Upper lobe of left lung (tissue), 6 donors: ENCODE results near the gene FAXC. TPM values are rescaled to one million over a fixed set of nuclear protein-coding genes. Genes with fewer than 3 reads are reported as not detected.
"Not testable (repeated sequence)": the region's sequence is repeated elsewhere in the genome, so short reads cannot be mapped to it uniquely, and the experiment has no call there.

Experiments used
- ATAC-seq, 2 donors: fragments of 200-7000 bp; cut with Tn5 transposase; one replicate each; pipeline ENCODE4 v1.9.1; 2022; ENCODE audit warnings: mild to moderate bottlenecking in 2 of 2, moderate library complexity in 2 of 2; ENCODE audit not compliant: low FRiP score in 2 of 2
- DNase-seq, 2 donors: peaks; one replicate each; pipeline ENCODE4 v3.0.0-alpha.2; 2019 to 2020
- H3K27ac ChIP-seq, 4 donors: fragments of 200-600 bp; sonication (generic); one replicate each; pipeline ENCODE4 v1.5.1; 2016 to 2019
- H3K27me3 ChIP-seq, 4 donors: fragments of 200-600 bp; sonication (generic); one replicate each; pipeline ENCODE4 v1.5.1; 2017 to 2019
- H3K36me3 ChIP-seq, 4 donors: fragments of 200-600 bp; sonication (generic); one replicate each; pipeline ENCODE4 v1.5.1; 2016 to 2019
- H3K4me1 ChIP-seq, 4 donors: fragments of 200-600 bp; sonication (generic); one replicate each; pipeline ENCODE4 v1.5.1; 2018 to 2019
- H3K4me3 ChIP-seq, 4 donors: fragments of 200-600 bp; sonication (generic); one replicate each; pipeline ENCODE4 v1.5.1; 2017 to 2019; ENCODE audit warnings: mild to moderate bottlenecking in 2 of 4, moderate library complexity in 1 of 4
- H3K9me3 ChIP-seq, 4 donors: fragments of 200-600 bp; sonication (generic); one replicate each; pipeline ENCODE4 v1.5.1; 2018 to 2019
- EP300 ChIP-seq, 4 donors: sonication (generic); formaldehyde crosslinking; IDR thresholded peaks; one replicate each; pipeline ENCODE4 v1.5.1; 2017; ENCODE audit warnings: antibody characterized with exemption in 4 of 4, control low read depth in 2 of 4
- POLR2A ChIP-seq, 4 donors: fragments of 450-650 bp; IDR thresholded peaks; one replicate each; pipeline ENCODE4 v1.5.1; 2016 to 2017; ENCODE audit warnings: antibody characterized with exemption in 4 of 4, mild to moderate bottlenecking in 2 of 4
- POLR2AphosphoS5 ChIP-seq, 2 donors: sonication (generic); formaldehyde crosslinking; IDR thresholded peaks; one replicate each; pipeline ENCODE4 v1.5.1; 2017; ENCODE audit warnings: antibody characterized with exemption in 2 of 2
- WGBS, 2 donors: methylation state at CpG; one replicate each; pipeline ENCODE4 v1.1.5; 2017 to 2018; 5-methylcytosine and 5-hydroxymethylcytosine counted together
- total RNA-seq, 6 donors: library from RNA; depleted of rRNA in 4 of 6; stranded (reverse); fragments of >200 nt in 4 of 6; gene quantifications; one replicate each; pipeline versions ENCODE4 v1.1.0 to v1.2.1, GENCODE V29; 2016 to 2021
- TF ChIP-seq, protein P1 (sequence below), 6 experiments: fragments of 450-650 bp in 4 of 6; fragments of 200-600 bp in 2 of 6; sonication (generic) in 2 of 6; IDR thresholded peaks; one replicate each; pipeline ENCODE4 v1.5.1; 2016 to 2019; ENCODE audit warnings: antibody characterized with exemption in 6 of 6
- donor health status: DM: no; HTN: no; CAD: no; lungs with moderate emphysema.
- donor health status: DM: no; HTN: yes; CAD: no; lungs with severe emphysema.

Gene FAXC
- total RNA-seq, 6 donors from 2014 or later = 2.2 to 12.1 (median 8.1) TPM

DNA sequence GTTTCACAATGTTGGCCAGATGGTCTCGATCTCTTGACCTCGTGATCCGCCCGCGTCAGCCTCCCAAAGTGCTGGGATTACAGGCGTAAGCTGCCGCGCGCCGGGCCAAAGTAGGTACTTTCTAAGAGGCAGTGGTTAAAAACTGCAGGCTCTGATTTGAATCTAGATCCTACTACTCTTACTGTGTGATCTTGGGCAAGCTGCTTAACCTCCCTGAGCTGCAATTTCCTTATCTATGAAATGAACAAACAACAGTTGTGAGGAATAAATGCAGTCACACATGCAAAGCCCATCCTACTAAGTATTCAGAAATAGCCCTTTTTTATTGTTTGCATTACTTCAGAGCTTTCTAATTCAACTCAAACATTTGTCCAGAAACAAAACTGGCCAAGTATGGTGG lies 2.9 kb downstream of the FAXC start:
- Histone ChIP-seq H3K4me1 (peaks cover 5 to 19% (median 9%) of the 10 kb centered on the region in 4 donors), H3K9me3 (no peaks in the 10 kb centered on the region), H3K27me3 (peaks cover 0 to 15% (median 3%) of the 10 kb centered on the region in 4 donors), H3K36me3 (no peaks in the 10 kb centered on the region), H3K27ac (no peak overlapping the region), H3K4me3 (no peak overlapping the region)
- TF ChIP-seq, protein P1, sequence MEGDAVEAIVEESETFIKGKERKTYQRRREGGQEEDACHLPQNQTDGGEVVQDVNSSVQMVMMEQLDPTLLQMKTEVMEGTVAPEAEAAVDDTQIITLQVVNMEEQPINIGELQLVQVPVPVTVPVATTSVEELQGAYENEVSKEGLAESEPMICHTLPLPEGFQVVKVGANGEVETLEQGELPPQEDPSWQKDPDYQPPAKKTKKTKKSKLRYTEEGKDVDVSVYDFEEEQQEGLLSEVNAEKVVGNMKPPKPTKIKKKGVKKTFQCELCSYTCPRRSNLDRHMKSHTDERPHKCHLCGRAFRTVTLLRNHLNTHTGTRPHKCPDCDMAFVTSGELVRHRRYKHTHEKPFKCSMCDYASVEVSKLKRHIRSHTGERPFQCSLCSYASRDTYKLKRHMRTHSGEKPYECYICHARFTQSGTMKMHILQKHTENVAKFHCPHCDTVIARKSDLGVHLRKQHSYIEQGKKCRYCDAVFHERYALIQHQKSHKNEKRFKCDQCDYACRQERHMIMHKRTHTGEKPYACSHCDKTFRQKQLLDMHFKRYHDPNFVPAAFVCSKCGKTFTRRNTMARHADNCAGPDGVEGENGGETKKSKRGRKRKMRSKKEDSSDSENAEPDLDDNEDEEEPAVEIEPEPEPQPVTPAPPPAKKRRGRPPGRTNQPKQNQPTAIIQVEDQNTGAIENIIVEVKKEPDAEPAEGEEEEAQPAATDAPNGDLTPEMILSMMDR (IDR thresholded peaks at IDR 0.05) = no peak
- TF ChIP-seq EP300 (IDR thresholded peaks at IDR 0.05) (no peak), POLR2AphosphoS5 (IDR thresholded peaks at IDR 0.05) (no peak), POLR2A (IDR thresholded peaks at IDR 0.05) (no peak)
- WGBS, 2 donors = 85 to 91% methylated on average over 10 of the region's 10 CpGs
- no peak for ATAC-seq
- peak in 1 of 2 donors; percentile 23 for DNase-seq

DNA sequence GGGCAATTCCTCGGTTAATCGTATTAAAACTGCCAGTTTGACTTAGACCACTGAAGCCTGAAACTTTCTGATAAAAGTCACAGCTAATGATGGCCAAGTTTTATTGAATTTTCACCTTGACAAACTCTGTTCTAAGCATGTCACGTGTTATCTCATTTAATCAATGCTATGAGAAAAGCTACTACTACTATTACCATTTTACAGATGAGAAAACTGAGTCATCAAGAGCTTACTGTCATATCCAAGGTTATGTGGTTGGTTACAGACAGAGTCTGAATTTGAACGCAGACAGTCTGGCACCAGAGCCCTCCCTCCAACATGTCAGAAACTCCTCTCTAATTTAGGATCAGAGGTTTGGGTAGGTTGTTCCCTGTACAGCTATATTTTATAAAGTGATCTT lies 4.3 kb downstream of the FAXC start:
- Histone ChIP-seq H3K27ac (no peak overlapping the region), H3K4me3 (no peak overlapping the region), H3K9me3 (no peaks in the 10 kb centered on the region), H3K36me3 (no peaks in the 10 kb centered on the region), H3K27me3 (peaks cover 0 to 15% (median 3%) of the 10 kb centered on the region in 4 donors), H3K4me1 (peaks cover 5 to 13% (median 9%) of the 10 kb centered on the region in 4 donors)
- 89 to 97% methylated on average over 4 of the region's 4 CpGs for WGBS, 2 donors
- ATAC-seq (no peak), DNase-seq (no peak)
- TF ChIP-seq POLR2A (IDR thresholded peaks at IDR 0.05) = no peak
- TF ChIP-seq, protein P1 (IDR thresholded peaks at IDR 0.05) = no peak
- no peak for TF ChIP-seq POLR2AphosphoS5 (IDR thresholded peaks at IDR 0.05)
- no peak for TF ChIP-seq EP300 (IDR thresholded peaks at IDR 0.05)

DNA sequence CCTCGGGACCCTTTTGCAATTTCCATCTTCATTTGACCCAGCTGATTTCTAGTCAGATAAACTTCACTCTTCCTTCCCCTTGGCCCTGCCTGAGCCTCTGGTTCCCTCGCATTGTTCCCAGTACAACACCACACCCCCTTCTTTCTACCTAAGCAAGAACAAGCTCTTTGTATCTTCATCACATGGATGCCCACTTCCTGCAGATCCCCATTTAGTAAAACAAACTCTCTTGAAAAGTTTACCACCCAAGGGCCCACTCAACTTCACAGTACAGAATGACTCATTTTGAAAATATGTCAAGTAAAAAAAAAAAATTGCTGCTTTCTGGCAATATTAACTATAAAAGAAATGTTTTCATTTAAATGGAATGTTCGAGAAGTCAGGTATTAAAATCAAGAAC lies 5.2 kb downstream of the FAXC start:
- ATAC-seq (peak in 1 of 2 donors; percentile 39), DNase-seq (no peak)
- H3K27ac ChIP-seq = no peak overlapping the region
- H3K36me3 ChIP-seq = no peaks in the 10 kb centered on the region
- H3K4me1 ChIP-seq = peaks cover 4 to 5% (median 5%) of the 10 kb centered on the region in 4 donors
- 20 to 40% methylated on average over 3 of the region's 3 CpGs for WGBS, 2 donors
- TF ChIP-seq POLR2AphosphoS5 (IDR thresholded peaks at IDR 0.05) (no peak), POLR2A (IDR thresholded peaks at IDR 0.05) (no peak), EP300 (IDR thresholded peaks at IDR 0.05) (no peak)
- TF ChIP-seq, protein P1 (IDR thresholded peaks at IDR 0.05) = no peak
- H3K9me3 ChIP-seq = no peaks in the 10 kb centered on the region
- H3K4me3 ChIP-seq = no peak overlapping the region
- H3K27me3 ChIP-seq = peaks cover 0 to 6% (median 0%) of the 10 kb centered on the region in 4 donors

DNA sequence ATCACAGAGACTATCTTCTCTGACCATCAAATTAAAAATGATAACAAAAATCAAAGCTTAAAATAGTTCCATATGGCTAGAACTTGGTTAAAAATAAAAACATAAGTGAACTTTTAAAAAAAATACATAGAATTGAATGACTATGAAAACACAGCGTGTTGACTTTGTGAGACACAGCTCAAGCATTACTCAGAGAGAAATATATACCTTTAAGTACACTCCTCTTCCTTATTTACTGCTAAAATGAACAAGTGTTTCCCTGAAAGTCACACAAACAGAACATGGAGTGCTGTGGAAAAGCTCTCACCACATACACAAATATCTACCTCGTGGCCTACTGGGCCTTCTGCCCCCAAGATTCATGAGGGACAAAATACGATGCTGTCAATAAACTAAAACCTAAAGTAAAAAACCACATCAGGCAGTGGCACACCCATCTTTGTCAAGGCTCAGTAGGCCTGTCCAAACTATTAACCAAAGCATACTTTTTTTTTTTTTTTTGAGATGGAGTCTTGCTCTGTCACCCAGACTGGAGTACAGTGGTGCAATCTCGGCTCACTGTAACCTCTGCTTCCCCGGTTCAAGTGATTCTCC lies 7.5 kb downstream of the FAXC start:
- ATAC-seq (no peak), DNase-seq (no peak)
- H3K9me3 ChIP-seq = no peaks in the 10 kb centered on the region
- WGBS, 2 donors = 79 to 93% methylated on average over 5 of the region's 5 CpGs
- no peak overlapping the region for H3K27ac ChIP-seq
- no peaks in the 10 kb centered on the region for H3K4me1 ChIP-seq
- TF ChIP-seq EP300 (IDR thresholded peaks at IDR 0.05) = no peak
- TF ChIP-seq POLR2AphosphoS5 (IDR thresholded peaks at IDR 0.05) = no peak
- no peaks in the 10 kb centered on the region for H3K27me3 ChIP-seq
- H3K4me3 ChIP-seq = no peak overlapping the region
- H3K36me3 ChIP-seq = no peaks in the 10 kb centered on the region

DNA sequence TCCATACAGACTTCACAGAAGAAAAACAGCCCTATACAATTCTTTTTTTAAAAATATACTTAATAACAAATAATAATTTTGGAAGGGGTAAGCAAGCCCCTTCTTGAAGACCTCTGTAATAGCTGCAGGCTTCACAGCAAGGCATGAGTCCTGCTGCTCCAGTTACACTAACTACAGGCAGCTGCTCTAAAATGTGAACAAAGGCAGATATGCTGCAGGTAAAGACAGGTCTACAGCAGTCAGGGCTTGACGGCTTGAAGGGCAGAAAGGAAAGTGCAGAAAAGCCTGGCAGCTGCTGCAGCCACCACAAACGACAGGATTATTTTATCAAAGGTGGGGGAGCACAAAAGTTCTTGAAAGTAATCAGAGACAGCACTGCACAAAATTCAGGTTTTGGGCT lies 11.3 kb downstream of the FAXC start:
- DNase-seq (no peak), ATAC-seq (no peak)
- no peak overlapping the region for H3K4me3 ChIP-seq
- 78 to 81% methylated on average over 2 of the region's 2 CpGs for WGBS, 2 donors
- H3K4me1 ChIP-seq = no peaks in the 10 kb centered on the region
- H3K36me3 ChIP-seq = no peaks in the 10 kb centered on the region
- no peaks in the 10 kb centered on the region for H3K9me3 ChIP-seq
- TF ChIP-seq EP300 (IDR thresholded peaks at IDR 0.05) = no peak
- no peak for TF ChIP-seq POLR2AphosphoS5 (IDR thresholded peaks at IDR 0.05)
- TF ChIP-seq, protein P1 (IDR thresholded peaks at IDR 0.05) = no peak
- no peak for TF ChIP-seq POLR2A (IDR thresholded peaks at IDR 0.05)
- no peak overlapping the region for H3K27ac ChIP-seq
- no peaks in the 10 kb centered on the region for H3K27me3 ChIP-seq

DNA sequence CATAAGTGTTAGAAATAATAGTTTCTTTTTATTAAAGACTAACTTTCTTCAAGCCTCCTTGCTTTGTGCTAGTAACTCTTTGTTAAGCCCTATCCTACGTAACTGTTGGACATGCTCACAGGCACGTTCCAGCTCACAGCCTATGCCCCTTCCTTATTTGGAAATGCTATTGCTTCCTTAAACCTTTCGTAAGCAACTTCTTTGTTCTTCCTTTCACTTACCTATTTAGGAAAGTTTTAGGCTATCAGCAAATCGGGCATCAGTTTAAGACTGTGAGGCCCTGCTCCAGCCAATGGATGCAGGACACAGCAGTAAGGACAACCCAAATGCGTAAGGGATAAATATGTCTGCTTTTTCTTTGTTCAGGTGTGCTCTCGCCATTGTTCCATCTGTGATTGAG lies 14.2 kb downstream of the FAXC start:
- not testable (repeated sequence) for H3K4me1 ChIP-seq, H3K27ac ChIP-seq, ATAC-seq, H3K4me3 ChIP-seq, DNase-seq, H3K9me3 ChIP-seq, H3K27me3 ChIP-seq, H3K36me3 ChIP-seq
- WGBS, 2 donors = 72 to 81% methylated on average over 6 of the region's 6 CpGs
